Left lung (tissue), 14 donors: Measurements from ENCODE around the gene TASP1. TPM values are rescaled to one million over a fixed set of nuclear protein-coding genes. Genes with fewer than 3 reads are reported as not detected.

Experiments
- ATAC-seq: fragments of 200-7000 bp; cut with Tn5 transposase; one replicate; pipeline ENCODE4 v1.9.1; 2020; ENCODE audit warnings: moderate library complexity
- DNase-seq, 4 donors: peaks; one replicate each; pipeline ENCODE4 v3.0.0-alpha.2; 2013 to 2020
- H3K27ac ChIP-seq, 2 donors: fragments of 200-600 bp; sonication (generic) in 1 of 2; one replicate each; pipeline versions ENCODE4 v1.5.0 to v1.8.0; 2020 to 2021
- H3K27me3 ChIP-seq, 2 donors: fragments of 200-600 bp; sonication (generic) in 1 of 2; one replicate each; pipeline versions ENCODE4 v1.5.0 to v1.8.0; 2020 to 2021
- H3K36me3 ChIP-seq, 2 donors: fragments of 200-600 bp; sonication (generic) in 1 of 2; one replicate each; pipeline versions ENCODE4 v1.5.0 to v1.8.0; 2020 to 2021
- H3K4me1 ChIP-seq, 2 donors: fragments of 200-600 bp; one replicate each; pipeline ENCODE4 v1.8.0; 2021
- H3K4me3 ChIP-seq, 2 donors: fragments of 200-600 bp; sonication (generic) in 1 of 2; one replicate each; pipeline versions ENCODE4 v1.5.0 to v1.8.0; 2020 to 2021; ENCODE audit warnings: mild to moderate bottlenecking in 1 of 2
- H3K9me3 ChIP-seq, 2 donors: fragments of 200-600 bp; sonication (generic) in 1 of 2; one replicate each; pipeline versions ENCODE4 v1.5.0 to v1.8.0; 2020 to 2021
- intact Hi-C, 2 donors: fragments of 100-400 bp; cut with DNase I; formaldehyde crosslinking; loops; one replicate each; pipeline versions ENCODE4 v1.11.2 to v1.14.2; 2022
- long read RNA-seq, 12 donors: library from polyadenylated mRNA in 2 of 12; unstranded in 2 of 12; transcript quantifications; one replicate each; pipeline ENCODE4 v2.0.0 and lab custom pipeline, GENCODE V29; 2019 to 2026
- polyA plus RNA-seq, 6 donors: library from polyadenylated mRNA; unstranded; fragments of 120-200 nt; gene quantifications; one replicate each; pipeline ENCODE4 v1.2.1, GENCODE V29; 2013; ENCODE audit not compliant: insufficient read length in 6 of 6
- total RNA-seq, 2 donors: library from RNA; stranded (reverse); fragmentation: NEBNext Ultra II Directional; extraction: Animal tissue kit (Norgen Biotek cat#: 25700); gene quantifications; one replicate each; pipeline ENCODE4 v1.2.1, GENCODE V29; 2021
- TF ChIP-seq, protein P1 (sequence below), 2 donors: fragments of 200-600 bp; sonication (generic) in 1 of 2; IDR thresholded peaks; one replicate each; pipeline versions ENCODE4 v1.5.0 to v1.8.0; 2021; ENCODE audit warnings: antibody characterized with exemption in 2 of 2
- donor health status: DM: no; HTN: yes; CAD: no.
- donor health status: DM: no; HTN: no; CAD: no.

Gene TASP1, protein sequence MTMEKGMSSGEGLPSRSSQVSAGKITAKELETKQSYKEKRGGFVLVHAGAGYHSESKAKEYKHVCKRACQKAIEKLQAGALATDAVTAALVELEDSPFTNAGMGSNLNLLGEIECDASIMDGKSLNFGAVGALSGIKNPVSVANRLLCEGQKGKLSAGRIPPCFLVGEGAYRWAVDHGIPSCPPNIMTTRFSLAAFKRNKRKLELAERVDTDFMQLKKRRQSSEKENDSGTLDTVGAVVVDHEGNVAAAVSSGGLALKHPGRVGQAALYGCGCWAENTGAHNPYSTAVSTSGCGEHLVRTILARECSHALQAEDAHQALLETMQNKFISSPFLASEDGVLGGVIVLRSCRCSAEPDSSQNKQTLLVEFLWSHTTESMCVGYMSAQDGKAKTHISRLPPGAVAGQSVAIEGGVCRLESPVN
- total RNA-seq = 10 to 100 TPM; 12.9 to 15.0 TPM
- polyA plus RNA-seq = 10 to 100 TPM; 15.4 to 19.9 (median 18.0) TPM
- long read RNA-seq, donor 1 = 0 reads
- long read RNA-seq, donor 2, partial matches to known transcripts = 0 of 4 reads
- long read RNA-seq, donor 2, other reads (novel, unspliced or antisense) = 0 of 4 reads
- long read RNA-seq, donor 3 = 0 reads
- long read RNA-seq, donor 4, partial matches to known transcripts = 0 of 3 reads
- long read RNA-seq, donor 4, other reads (novel, unspliced or antisense) = 1 of 3 reads
- long read RNA-seq, donor 5, partial matches to known transcripts = 5 of 8 reads
- long read RNA-seq, donor 5, other reads (novel, unspliced or antisense) = 0 of 8 reads
- long read RNA-seq, donor 6, partial matches to known transcripts = 0 of 3 reads
- long read RNA-seq, donor 6, other reads (novel, unspliced or antisense) = 0 of 3 reads
- long read RNA-seq, donor 7, partial matches to known transcripts = 0 of 2 reads
- long read RNA-seq, donor 7, other reads (novel, unspliced or antisense) = 0 of 2 reads
- long read RNA-seq, donor 8 = 0 reads
- long read RNA-seq, donor 9 = 0 reads
- long read RNA-seq, donor 10, partial matches to known transcripts = 1 of 3 reads
- long read RNA-seq, donor 10, other reads (novel, unspliced or antisense) = 1 of 3 reads
- long read RNA-seq, donor 11 = 0 reads
- long read RNA-seq, donor 12, partial matches to known transcripts = 0 of 1 reads
- long read RNA-seq, donor 12, other reads (novel, unspliced or antisense) = 0 of 1 reads

DNA sequence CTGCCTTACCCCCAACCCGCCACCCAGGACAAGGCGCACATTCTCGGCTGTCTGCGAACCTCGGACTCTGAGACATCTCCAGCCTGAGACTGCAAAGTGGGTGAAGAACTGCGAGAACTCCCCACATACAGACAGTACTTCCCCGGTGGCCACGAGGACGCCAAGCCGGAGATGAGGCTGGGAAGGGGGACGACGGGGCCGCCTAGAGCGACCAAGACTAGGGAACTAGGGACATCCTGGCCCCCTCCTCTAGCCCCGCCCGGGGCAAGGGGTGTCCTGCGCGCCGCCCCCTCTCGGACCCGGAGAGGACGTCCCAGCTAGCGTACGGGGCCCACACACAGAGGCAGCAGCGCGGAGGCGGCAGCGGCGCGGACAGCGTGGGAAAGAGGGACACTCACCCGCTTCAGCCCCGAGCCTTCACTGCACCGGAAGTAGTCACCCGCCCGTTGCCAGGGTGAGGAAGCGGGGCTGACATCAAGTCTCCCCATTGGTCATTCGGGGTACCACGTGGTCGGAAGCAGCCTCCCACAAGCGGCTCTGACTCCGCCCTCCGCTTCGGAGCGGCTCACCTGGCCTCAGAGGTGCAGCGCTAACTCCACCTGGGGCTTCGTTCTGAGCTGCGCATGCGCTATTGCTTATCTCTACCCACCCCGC is at the start of gene TASP1:
TASP1 (minus strand) TSS at position 437 of the 654 bp plus-strand sequence. CDS start 8,854 bp downstream, outside the sequence.
- H3K27ac ChIP-seq = peak within 1 kb of the TSS; percentile 82 to 84
- H3K36me3 ChIP-seq = no peaks in the 10 kb centered on the region
- H3K9me3 ChIP-seq = no peaks in the 10 kb centered on the region
- peak; percentile 99 for ATAC-seq
- H3K4me1 ChIP-seq = peaks cover 4 to 8% of the 10 kb centered on the region in 2 donors
- DNase-seq = peak; percentile 94 to 98 (median 97)
- intact Hi-C loops = no loop called here
- H3K4me3 ChIP-seq = peak within 1 kb of the TSS; percentile 77 to 87
- TF ChIP-seq, protein P1, sequence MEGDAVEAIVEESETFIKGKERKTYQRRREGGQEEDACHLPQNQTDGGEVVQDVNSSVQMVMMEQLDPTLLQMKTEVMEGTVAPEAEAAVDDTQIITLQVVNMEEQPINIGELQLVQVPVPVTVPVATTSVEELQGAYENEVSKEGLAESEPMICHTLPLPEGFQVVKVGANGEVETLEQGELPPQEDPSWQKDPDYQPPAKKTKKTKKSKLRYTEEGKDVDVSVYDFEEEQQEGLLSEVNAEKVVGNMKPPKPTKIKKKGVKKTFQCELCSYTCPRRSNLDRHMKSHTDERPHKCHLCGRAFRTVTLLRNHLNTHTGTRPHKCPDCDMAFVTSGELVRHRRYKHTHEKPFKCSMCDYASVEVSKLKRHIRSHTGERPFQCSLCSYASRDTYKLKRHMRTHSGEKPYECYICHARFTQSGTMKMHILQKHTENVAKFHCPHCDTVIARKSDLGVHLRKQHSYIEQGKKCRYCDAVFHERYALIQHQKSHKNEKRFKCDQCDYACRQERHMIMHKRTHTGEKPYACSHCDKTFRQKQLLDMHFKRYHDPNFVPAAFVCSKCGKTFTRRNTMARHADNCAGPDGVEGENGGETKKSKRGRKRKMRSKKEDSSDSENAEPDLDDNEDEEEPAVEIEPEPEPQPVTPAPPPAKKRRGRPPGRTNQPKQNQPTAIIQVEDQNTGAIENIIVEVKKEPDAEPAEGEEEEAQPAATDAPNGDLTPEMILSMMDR (IDR thresholded peaks at IDR 0.05) = no peak
- peaks cover 0 to 12% of the 10 kb centered on the region in 2 donors for H3K27me3 ChIP-seq

DNA sequence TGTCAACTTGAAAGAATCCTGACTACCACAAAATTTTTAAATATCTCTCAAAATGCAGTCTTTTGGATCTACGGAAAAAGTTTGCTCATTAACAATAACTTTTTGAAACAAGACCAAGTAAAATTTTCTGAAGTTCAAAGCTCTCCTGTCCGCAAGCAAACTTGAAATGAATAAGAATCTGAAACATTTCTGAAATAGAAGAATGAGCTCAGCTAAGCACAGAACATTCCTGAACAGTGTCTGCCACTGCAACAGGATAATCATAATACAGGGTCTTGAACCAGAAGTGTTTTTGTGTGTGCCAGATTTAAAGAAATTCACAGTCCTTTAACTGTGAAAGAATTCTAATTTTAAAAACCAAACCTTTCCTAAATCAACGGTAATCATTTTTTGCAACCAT is 49.1 kb upstream of the TASP1 start:
- Histone ChIP-seq H3K9me3 (no peaks in the 10 kb centered on the region), H3K4me3 (no peak overlapping the region), H3K4me1 (no peaks in the 10 kb centered on the region), H3K36me3 (no peaks in the 10 kb centered on the region), H3K27me3 (no peaks in the 10 kb centered on the region), H3K27ac (peak overlapping the region in 1 of 2 donors; percentile 29)
- TF ChIP-seq, protein P1 (IDR thresholded peaks at IDR 0.05) = no peak
- ATAC-seq (peak; percentile 16), DNase-seq (no peak)
- intact Hi-C loops = no loop called here

DNA sequence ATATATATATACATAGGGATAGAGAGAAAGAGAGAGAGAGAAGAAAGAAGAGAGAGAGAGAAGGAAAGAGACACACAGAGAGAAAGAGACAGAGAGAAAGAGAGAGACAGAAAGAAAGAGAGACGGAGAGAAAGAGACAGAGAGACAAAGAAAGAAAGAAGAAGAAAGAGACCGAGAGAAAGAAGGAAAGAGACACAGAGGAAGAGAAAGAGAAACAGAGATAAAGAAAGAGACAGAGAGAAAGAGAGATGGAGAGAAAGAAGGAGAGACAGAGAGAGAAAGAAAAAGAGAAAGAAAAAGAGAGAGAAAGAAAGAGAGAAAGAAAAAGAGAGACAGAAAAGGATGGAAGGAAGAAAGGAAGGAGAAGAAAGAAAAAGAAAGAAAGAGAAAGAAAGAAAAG is 46.9 kb upstream of the TASP1 start:
- intact Hi-C loops = no loop called here
- H3K36me3 ChIP-seq = no peaks in the 10 kb centered on the region
- ATAC-seq (no peak), DNase-seq (no peak)
- no peaks in the 10 kb centered on the region for H3K4me1 ChIP-seq
- no peaks in the 10 kb centered on the region for H3K9me3 ChIP-seq
- H3K4me3 ChIP-seq = no peak overlapping the region
- no peak overlapping the region for H3K27ac ChIP-seq
- H3K27me3 ChIP-seq = no peaks in the 10 kb centered on the region
- TF ChIP-seq, protein P1 (IDR thresholded peaks at IDR 0.05) = no peak

DNA sequence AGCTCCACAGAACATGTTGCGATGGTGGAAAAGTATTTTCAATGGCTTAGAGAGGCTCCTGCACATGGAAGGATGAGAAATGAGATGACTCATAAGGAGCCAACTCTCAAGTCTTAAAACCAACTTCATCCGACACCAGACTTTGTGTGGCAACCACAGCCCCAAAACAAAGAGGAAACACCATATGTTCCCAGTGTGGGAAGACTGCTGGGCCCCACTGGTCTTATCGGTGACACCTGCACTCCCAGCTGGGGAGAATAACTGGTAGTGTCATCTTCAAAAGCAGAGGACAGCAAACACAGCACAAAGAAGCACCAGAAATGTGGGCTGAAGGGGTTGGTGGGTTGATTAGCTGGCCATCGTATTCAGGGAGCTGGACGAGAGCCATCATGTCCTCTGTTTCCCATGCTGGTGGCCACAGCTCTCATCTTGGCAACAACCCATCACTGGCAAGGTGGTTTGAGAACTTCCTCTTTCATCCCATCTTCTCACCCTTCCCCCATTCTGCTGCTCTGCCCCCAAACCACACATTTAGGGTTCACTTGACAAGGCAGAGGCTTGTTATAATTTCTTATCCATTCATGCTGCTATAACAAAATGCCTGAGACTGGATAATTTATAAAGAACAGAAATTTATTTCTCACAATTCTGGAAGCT is 46.0 kb upstream of the TASP1 start:
- Histone ChIP-seq H3K4me3 (no peak overlapping the region), H3K9me3 (no peaks in the 10 kb centered on the region), H3K36me3 (no peaks in the 10 kb centered on the region), H3K27ac (no peak overlapping the region), H3K4me1 (no peaks in the 10 kb centered on the region), H3K27me3 (no peaks in the 10 kb centered on the region)
- ATAC-seq = no peak
- TF ChIP-seq, protein P1 (IDR thresholded peaks at IDR 0.05) = no peak
- no peak for DNase-seq
- intact Hi-C loops = no loop called here
